Hematopoietic multipotent progenitor cell treated with erythropoietin and hydrocortisone succinate and interleukin-3 and kit ligand, for 4 days (in vitro differentiated cells): ENCODE data around the gene MAN2A1.
"Not testable (repeated sequence)": the region's sequence is repeated elsewhere in the genome, so short reads cannot be mapped to it uniquely, and the experiment has no call there.

Experiments used
- DNase-seq: peaks from one replicate; pipeline ENCODE4 v3.0.0-alpha.2; 2015

The MAN2A1 gene

DNA sequence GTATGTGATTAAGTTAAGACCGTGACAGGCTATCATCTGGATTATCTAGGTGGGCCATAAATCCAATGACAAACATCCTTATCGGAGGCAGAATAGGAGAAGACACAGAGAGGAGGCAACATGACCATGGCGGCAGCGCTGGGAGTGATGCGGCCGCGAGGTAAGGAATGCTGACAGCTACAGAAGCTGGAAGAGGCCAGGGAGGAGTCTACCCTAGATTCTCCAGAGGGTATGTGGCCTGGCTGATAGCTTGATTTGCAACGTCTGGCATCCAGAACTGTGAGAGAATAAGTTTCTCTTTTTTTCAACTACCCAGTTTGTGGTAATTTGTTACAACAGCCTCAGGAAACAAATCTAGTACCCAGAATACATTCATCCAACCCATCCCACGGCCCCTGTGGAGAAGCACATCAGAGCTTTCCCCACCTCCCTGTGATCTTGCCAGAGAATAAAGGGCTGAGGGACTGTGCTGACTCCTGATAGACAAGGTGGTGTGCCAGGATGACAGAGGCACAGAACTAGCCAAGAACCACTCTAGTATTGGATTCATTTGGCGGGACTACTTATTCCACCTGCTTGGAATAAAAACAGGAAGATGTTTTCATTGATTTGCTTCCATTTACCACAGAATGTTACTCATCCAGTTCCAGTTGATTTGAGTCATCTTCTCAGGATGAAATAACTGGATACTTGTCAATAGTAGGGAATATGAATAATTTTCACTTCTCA, 187.4 kb downstream of the MAN2A1 start:
- DNase-seq: no peak

DNA sequence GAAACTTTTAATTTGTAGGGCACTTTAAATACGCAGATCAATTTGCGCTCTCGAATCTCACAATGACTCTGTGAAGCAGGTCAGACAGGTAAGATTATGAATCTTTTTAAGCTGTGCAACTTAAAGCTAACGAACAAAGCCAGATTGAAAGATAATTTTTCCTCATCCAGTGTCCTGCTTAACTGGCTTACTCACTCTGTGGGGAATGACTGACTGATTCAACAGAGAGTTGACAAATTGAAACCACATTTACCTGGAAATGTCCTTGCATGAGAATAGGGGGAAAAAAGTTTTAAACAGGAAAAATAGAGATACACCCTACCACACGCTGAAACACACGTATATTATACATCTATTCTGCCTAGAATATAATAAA, 187.9 kb downstream of the MAN2A1 start:
- no peak for DNase-seq

DNA sequence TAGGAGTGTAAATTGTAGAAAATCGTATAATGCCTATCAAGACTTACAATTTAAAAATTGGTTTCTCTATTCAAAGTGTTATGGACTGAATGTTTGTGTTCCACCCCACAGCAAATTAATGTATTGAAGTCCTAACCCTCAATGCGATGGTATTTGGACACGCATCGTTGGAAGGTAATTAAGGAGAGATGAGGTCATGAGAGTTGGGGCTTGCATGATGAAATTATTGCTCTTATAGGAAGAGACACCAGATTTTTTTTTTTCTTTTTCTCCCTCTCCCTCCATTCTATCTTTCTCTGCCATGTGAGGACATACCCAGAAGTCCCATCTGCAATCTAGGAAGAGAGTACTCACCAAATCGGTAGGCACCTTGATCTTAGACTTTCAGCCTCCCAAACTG, 189.2 kb downstream of the MAN2A1 start:
- DNase-seq: no peak

DNA sequence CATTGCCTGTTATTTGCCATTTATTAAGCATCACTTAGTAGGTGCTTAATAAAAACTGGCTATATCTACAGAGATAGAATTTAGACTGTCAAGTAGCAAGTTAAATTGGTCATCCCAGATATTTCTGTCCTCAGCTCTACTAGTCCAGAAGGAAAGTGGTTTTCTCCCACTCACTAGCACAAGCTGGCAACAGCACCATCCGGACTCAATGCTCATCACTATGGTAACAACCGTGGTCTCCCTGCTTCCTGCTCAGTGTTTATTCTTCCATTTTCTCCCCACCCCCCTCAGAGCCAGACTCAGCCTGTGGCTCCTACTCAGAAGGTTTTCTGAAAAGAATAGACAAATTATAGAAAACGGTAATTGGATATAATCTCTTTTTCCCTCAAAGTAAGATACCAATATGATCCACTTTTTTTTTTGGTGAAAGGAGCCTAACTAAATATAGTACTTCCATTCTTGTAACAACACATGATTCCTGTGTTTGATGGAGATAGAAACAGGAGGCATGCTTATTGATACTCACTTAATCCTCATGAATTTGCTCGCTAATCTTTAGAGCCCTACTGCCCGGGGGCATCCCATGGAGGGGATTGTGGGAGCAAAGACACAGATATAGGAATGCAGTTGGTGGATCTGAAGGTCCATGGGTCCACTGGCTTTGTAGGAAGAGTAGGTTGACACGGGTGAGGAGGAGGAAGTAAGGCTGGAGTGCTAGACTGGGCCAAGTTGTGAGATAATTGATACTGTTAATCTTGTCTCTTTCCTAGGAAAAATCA, 191.4 kb downstream of the MAN2A1 start:
- no peak for DNase-seq

DNA sequence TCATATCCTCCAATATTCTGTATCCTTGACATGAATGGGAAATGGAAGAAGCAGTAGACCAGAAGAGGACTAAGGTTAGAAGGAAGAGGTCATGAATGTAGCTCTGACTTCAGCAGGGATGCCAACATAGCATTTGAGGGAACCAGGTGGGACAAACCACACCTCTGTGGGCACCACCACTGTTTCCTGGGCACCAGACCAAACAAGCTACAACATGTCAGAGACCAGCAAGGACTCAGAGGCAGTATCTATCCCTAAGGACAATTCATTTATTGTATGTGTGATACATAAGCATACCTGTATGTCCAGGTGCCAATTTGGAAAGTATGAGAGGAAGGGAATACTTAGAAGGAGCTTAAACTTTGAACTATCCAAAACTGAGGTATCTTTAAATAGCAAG, 192.8 kb downstream of the MAN2A1 start:
- DNase-seq: no peak

DNA sequence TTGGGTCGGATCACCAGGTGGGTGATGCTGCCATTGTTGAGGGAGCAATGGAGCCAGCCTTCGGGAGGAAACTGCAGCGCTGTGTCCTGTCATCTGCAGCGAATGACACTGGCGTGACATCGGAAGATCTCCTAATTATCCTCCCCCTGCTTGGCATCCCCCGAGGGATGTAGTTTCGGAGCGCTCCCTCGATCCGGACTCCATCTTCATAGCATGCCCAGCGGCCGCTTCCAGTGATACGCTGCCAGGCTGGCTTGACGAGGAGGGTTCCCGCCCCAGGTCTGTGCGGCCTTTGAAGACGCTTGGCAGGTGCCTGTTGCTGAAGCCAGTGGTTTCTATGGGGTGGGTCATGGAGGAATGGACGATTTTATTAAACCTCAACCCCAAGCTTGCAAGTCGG, 194.9 kb downstream of the MAN2A1 start:
- no peak for DNase-seq

DNA sequence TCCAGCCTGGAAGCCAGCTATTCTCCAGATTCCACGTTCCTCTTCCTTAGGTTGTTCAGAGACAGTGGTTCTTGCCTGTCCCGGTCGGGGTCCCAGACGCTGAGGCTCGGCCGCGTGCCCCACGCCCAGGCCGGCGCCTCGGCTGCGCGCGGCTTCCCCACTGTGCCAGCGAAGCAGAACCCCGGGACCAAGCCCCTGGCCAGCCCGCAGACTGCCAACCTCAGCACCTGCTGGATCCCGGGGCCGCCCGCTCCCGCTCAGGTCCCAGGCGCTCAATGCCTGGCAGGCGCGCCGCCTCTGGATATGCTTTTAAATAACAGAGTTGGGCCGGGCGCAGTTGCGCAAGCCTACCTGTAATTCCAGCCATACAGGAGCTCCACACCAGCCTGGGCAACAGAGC, 195.5 kb downstream of the MAN2A1 start:
- no peak for DNase-seq

DNA sequence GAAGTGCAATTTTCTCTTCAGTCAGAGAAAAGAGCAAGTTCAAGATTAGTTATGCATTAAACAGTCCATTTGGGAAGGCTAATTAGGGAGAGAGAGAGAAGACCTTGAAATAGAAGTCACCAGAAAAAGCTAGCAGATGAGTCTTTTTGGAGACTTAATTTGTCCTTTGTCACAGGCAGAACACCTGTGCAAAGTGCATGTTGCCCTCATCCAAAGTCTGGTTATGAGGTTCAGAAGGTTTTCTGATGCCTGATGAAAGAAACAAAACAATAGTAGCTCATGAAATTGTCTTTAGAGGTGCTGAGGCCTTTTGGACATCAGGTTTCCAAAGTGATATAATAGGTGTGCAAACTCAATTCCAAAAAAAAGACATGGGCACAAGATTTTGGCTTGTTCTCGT, 199.3 kb downstream of the MAN2A1 start:
- no peak for DNase-seq

DNA sequence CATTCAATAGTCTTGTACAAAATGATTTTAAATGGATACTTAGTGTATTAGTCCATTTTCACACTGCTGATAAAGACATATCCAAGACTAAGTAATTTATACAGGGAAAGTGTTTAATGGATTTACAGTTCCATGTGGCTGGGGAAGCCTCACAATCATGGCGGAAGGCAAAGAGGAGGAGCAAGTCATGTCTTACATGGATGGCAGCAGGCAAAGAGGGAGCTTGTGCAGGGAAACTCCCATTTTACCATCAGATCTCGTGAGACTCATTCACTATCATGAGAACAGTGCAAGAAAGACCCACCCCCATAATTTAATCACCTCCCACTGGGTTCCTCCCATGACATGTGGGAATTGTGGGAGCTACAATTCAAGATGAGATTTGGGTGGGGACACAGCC, 203.5 kb downstream of the MAN2A1 start:
- DNase-seq: not testable (repeated sequence)

DNA sequence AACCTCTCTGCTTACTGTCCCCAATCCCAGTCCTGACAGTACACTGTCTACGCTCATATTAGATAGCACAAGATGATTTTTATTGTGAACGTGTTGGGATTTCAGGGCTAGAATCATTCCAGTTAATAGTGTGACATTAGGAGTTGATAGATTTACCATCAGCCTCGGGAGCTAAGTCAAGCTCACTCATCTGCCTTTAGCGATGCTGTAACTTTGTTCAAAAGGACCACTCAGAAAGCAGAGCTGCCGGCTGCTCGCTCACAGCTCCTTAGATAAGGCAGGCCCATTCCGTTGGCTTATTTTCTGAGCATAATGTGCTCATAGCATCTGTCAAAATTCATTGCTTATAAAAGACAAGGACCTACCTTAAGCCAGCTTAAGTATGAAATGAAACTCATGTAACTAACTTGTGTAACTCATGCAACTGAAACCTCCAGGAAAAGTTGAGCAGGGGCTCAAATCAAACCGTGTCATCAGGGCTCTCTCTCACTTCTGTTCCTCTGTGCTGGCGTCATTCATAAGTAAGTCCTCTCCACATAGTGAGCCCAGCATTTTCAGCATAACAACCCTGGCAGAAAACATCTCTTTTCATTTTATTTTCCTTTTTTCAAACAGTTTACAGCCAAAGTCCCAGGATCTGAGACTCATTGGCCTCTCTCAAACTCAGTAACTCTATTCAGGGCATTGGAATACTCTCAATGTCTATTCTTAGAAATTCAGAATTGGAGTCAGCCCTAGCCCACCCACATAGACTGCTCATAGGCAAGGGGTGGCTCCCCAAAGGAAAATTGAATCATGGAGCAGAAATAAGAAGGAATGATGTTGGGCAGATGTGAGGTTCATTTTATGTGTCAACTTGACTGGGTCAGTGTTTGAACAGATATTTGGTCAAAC, 208.8 kb downstream of the MAN2A1 start:
- no peak for DNase-seq

DNA sequence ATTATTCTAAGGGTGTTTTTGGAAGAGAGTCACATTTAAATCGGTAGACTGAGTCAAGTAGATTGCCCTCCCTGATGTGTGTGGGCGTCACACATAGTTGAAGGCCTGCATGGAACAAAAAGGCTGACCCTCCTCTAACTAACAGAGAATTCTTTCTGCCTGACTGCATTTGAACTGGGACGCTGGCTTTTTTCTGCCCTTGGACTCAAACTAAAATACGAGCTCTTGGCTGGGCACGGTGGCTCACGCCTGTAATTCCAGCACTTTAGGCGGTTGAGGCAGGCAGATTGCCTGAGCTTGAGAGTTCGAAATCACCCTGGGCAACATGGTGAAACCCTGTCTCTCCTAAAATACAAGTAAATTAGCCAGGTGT, 209.4 kb downstream of the MAN2A1 start:
- DNase-seq: no peak

DNA sequence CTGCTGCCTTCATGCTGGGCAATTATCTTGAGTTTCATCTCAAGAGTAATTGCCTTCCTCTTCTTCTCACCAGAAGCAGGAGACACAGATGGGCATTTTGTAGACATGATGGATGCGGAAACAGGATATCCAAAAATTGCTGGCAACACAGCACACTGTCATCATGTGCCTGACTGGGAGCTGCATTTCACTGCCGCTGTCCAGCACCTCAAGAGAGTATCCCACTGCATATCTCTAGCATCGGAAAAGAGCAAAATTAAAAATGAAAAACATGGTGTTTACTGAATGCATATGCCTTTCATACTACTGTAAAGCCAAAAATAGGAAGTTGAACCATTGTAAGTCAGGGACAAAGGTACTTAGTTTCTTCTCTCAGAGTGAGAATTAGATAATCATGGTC, 210.7 kb downstream of the MAN2A1 start:
- no peak for DNase-seq

DNA sequence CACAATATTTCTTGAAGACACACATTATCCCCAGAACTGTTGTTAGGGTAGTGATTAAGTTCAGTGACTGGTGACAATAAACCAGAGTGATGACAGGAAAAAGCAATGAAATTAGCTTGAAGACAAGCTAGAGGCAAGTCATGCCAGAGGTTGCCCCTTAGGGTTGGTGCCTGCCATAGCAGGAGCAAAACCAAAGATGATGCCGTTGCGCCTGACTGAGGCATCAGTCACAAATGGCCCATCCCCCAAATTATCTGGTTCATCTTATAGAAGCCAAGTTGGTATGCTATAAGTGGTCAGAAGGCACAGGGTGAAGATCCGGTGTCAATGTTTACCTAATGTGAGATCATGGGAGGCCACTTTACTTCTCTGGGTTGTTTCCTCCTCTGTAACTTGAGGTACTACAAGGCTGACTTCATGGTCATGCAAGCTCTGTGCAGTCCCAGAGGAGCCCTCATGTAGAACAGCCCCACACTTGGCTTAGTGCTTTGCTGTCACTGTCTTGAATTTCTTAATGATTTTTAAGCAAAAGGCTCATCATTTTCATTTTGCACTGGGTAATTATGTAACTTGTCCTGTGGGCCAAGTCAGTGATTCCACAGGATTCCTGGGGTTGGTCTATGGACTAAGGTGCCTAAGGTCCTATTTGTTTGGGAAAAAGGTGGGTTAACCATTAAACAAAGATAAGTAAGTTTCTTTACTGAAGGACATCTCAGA, 211.3 kb downstream of the MAN2A1 start:
- no peak for DNase-seq

DNA sequence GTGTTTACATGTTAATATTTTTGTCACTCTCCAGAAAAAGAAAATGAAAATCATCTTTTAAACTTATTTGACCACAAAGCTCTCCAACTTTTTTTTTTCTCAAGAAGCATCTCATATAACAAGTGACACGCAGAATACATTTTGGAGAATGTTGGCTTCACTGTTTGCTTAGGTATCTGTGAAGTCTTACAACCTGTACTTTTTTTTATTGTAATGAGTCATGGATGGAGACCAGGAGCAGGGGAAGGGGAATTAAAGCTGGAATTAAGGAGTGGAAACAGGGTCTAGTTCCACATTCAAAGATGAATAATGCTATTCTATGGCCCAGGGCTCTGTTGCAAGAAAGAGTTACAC, 211.9 kb downstream of the MAN2A1 start:
- no peak for DNase-seq

DNA sequence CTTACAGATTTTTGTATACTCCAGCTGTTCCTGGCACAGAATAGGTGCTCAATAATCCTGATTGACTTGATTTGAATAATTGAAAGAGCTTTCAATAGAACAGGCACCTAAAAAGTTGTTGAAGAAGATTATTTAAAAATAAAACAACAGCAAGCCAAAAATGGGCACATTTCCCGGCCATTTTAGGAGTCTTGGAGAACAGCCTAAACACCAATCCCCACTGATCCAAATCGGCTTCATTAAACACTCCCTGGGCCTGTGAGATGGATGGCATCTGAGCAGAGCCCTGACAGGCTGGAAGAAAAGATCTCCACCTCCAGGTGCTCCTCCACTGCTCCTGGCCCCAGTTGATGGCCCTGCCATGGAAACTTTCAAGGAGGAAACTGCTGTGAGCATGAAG, 213.3 kb downstream of the MAN2A1 start:
- DNase-seq: no peak

DNA sequence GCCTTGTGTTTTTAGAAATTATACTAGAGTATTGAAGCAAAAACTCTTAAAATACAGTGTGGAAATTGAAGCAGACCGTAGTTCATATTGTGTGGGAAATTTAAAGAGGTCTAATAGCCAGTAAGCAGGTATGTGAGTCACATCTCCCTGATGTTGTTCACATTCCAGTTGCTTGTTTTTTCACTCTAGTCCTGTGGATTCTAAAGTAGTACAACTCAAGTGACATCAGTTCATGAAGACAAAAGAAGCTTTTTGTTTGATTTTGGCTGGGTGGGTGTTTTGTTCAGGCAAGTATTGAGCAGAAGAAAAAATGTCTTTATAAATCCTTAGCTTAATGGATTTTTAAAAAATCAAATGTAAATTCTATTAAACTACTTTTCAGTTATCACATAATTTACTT, 216.2 kb downstream of the MAN2A1 start:
- DNase-seq: no peak

DNA sequence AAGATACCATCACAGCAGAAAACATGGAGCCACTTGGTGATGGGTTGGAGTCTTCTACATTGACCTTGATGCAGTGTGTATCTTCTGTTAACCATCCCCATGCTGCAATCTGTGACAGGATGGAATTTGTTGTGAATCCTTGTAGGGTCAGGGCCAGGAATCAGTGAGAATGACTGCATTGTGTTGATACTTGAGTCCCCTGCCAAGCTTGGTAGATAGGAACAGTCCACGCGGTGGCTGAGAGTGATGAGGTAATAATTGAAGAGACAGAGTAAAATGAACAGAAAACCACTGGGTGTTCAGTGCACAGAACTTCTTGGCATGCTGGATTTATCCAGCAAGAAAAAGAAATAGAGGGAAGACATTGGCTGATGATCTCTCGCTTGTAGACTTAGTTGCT, 217.5 kb downstream of the MAN2A1 start:
- DNase-seq: no peak

DNA sequence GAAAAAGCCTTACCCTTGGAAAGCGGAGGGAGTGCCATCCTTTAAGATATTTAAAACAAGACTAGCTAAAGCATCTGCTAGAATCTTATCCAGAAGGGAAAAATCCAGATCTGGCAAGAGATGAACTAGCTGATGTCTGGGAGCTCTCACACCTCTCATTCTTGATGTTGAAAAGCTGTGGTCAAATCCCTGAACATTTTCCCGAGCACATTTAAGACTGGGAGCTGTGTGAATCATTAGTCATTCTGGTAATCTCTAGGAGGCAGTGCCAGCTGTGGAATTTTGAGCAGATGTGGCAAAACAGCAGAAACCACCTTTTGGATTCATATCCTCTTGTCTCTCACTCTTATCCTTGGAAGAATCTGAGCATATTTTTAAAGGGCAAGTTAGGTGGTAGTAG, 218.0 kb downstream of the MAN2A1 start:
- no peak for DNase-seq

DNA sequence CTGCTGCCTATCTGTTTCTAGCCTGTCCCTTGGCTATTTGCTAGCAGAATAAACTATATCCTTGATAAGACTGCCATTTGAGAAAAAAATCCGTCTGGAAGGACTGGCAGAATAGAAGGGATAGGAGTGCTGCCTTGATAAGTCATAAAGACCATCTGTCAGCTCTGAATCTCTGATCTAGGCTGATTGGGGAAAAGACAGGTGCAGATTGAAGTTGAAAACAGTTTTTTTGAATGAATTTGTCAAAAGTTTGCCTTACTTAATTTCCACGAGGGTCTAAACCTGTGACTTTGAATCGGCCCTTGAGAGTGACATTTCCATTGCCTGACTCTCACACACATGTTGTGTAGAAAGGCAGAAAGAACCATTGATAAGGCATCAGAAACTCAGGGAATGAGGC, 218.6 kb downstream of the MAN2A1 start:
- no peak for DNase-seq

DNA sequence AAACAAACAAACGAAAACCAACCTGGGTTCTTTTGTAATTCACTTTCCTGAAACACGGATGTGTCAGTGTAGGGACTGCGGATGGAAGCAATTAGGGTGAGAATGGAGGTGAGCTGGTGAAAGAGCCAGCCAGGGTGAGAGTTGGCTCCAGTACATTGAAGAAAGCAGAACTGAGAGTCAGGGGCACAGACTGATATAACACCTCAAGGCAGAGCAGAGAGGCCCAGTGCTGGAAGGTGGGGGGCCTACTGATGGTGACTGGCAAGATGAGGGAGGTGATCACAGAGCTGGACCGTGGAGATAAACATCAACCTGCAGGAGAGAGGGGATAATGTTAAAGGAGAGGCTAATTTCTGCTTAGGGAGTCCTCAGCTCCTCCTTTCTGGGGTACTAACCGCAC, 221.1 kb downstream of the MAN2A1 start:
- no peak for DNase-seq

DNA sequence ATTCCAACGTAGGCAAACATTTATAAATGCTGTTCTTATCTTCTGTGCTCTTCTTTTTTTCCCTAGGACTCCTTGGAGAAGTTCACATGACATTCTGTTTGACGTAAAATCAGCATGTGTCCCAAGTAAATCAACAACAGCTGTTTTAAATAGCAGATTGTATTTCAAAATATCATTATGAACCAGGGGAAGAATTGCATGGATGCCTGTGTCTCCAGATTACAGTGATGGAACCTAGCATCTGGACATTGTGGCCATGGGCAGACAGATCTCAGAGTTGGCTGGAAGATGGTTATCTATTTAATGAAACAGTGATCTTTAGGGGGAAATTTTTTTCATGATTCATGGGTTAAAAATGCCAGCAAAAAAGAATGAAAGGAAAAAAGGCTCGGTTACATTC, 222.0 kb downstream of the MAN2A1 start:
- DNase-seq: no peak

DNA sequence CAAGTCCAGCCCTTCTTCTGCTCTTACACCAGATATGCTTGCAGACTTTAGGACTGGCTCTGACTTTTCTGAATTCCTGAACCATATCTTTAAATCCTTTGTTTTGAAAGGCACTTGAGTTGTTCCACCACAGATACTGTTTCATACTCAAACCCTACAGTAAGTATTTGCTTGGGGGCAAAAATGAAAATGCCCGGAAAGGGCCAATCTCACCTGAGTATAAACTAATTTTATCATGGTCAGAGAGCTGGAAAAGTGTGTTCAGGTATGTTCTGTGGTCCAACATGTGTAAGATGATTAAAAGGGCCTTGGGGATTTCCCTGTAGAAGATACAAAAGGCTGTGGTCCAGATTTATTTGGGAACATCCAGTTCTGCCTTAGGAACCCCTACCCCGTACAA, 225.2 kb downstream of the MAN2A1 start:
- no peak for DNase-seq

DNA sequence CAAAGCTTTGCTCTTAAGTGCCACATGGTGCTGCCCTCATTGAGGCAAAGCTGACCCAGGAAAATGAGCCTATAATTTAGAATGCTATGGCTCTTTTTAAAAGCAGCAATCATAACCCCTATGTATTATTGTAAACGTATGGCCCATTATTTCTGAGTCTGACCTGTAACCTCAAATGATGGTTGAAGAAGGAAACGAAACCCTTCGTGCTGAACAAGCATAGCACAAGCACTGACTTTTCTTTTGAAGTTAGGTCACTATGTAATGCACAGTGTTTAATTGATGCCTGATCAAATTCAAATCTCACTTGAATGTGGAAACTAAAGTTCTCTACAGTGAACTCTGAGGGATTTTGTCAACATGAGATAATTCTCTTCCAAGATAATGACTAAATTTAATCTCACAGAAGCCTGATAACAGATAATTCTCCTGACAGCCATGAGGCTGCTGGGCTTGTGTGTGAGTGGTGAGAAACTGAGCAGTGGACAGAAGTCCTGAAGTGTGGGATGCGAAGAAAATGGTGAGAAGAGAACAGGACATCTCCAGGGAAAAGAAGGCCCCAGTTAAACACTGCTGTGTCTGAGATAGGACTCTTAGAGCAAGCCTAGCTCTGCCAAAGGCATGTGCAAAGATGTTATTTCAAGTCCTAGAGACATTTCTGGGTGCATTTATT, 226.9 kb downstream of the MAN2A1 start:
- DNase-seq: no peak
